ENCODE results near the gene ABCC6. TPM values are rescaled to one million over a fixed set of nuclear protein-coding genes. Genes with fewer than 3 reads are reported as not detected.

Gene ABCC6
- total RNA-seq, 2 donors from 2014 or later, result not detected

- Mint-ChIP-seq H3K27ac (peak overlapping the region in 1 of 2 donors; percentile 28), H3K36me3 (peaks cover 5 to 10% of the 10 kb centered on the region in 2 donors), H3K9me3 (no peaks in the 10 kb centered on the region)
- ATAC-seq, result peak in 1 of 2 donors; percentile 83
- no peak for DNase-seq (ENCODE audit: low spot score in 2 of 2)
Measured at GRCh38 chr16:16144416-16144815, 78.9 kb downstream of the ABCC6 start.

- ATAC-seq (no peak), DNase-seq (ENCODE audit: low spot score in 2 of 2) (no peak)
- H3K36me3 Mint-ChIP-seq, result peaks cover 5 to 10% of the 10 kb centered on the region in 2 donors
Measured at GRCh38 chr16:16143931-16144330, 79.4 kb downstream of the ABCC6 start.

GRCh38 chr16:16143038-16143763 lies 80.1 kb downstream of the ABCC6 start:
- ATAC-seq (no peak), DNase-seq (ENCODE audit: low spot score in 2 of 2) (no peak)
- Mint-ChIP-seq H3K27ac (peak overlapping the region in 1 of 2 donors; percentile 28), H3K36me3 (peaks cover 5 to 10% of the 10 kb centered on the region in 2 donors), H3K9me3 (no peaks in the 10 kb centered on the region)

More at GRCh38 chr16:16143931-16144330, 79.4 kb downstream of the ABCC6 start:
- Mint-ChIP-seq H3K9me3 (no peaks in the 10 kb centered on the region), H3K27ac (peak overlapping the region in 1 of 2 donors; percentile 28)

GRCh38 chr16:16141784-16142396 lies 81.4 kb downstream of the ABCC6 start:
- no peak for DNase-seq (ENCODE audit: low spot score in 2 of 2)
- Mint-ChIP-seq H3K27ac (no peak overlapping the region), H3K9me3 (no peaks in the 10 kb centered on the region), H3K36me3 (peaks cover 5 to 10% of the 10 kb centered on the region in 2 donors)
- ATAC-seq, result no peak

GRCh38 chr16:16141141-16141540 lies 82.2 kb downstream of the ABCC6 start:
- ATAC-seq (no peak), DNase-seq (ENCODE audit: low spot score in 2 of 2) (no peak)
- Mint-ChIP-seq H3K9me3 (no peaks in the 10 kb centered on the region), H3K36me3 (peaks cover 5 to 10% of the 10 kb centered on the region in 2 donors), H3K27ac (peak overlapping the region in 1 of 2 donors; percentile 4)

- H3K9me3 Mint-ChIP-seq, result no peaks in the 10 kb centered on the region
- DNase-seq (ENCODE audit: low spot score in 2 of 2) (no peak), ATAC-seq (no peak)
- peak overlapping the region in 1 of 2 donors; percentile 36 for H3K27ac Mint-ChIP-seq
- peaks cover 5 to 10% of the 10 kb centered on the region in 2 donors for H3K36me3 Mint-ChIP-seq
Measured at GRCh38 chr16:16140537-16140936, 82.8 kb downstream of the ABCC6 start.

- DNase-seq (ENCODE audit: low spot score in 2 of 2) (no peak), ATAC-seq (no peak)
- Mint-ChIP-seq H3K9me3 (no peaks in the 10 kb centered on the region), H3K36me3 (peaks cover 5 to 14% of the 10 kb centered on the region in 2 donors), H3K27ac (no peak overlapping the region)
Measured at GRCh38 chr16:16139806-16140205, 83.5 kb downstream of the ABCC6 start.

- peaks cover 7 to 16% of the 10 kb centered on the region in 2 donors for H3K36me3 Mint-ChIP-seq
- no peak for ATAC-seq
- H3K27ac Mint-ChIP-seq, result peak overlapping the region in 1 of 2 donors; percentile 66
- H3K9me3 Mint-ChIP-seq, result no peaks in the 10 kb centered on the region
- DNase-seq (ENCODE audit: low spot score in 2 of 2), result no peak
Measured at GRCh38 chr16:16139061-16139460, 84.2 kb downstream of the ABCC6 start.

GRCh38 chr16:16138034-16138635 lies 85.2 kb downstream of the ABCC6 start:
- ATAC-seq, result no peak
- Mint-ChIP-seq H3K9me3 (no peaks in the 10 kb centered on the region), H3K27ac (no peak overlapping the region), H3K36me3 (peaks cover 14 to 24% of the 10 kb centered on the region in 2 donors)
- DNase-seq (ENCODE audit: low spot score in 2 of 2), result no peak

- Mint-ChIP-seq H3K36me3 (peaks cover 14 to 24% of the 10 kb centered on the region in 2 donors), H3K9me3 (no peaks in the 10 kb centered on the region), H3K27ac (no peak overlapping the region)
- ATAC-seq (no peak), DNase-seq (ENCODE audit: low spot score in 2 of 2) (no peak)
Measured at GRCh38 chr16:16137110-16137509, 86.2 kb downstream of the ABCC6 start.

- H3K9me3 Mint-ChIP-seq, result no peaks in the 10 kb centered on the region
- peaks cover 14 to 28% of the 10 kb centered on the region in 2 donors for H3K36me3 Mint-ChIP-seq
- DNase-seq (ENCODE audit: low spot score in 2 of 2) (no peak), ATAC-seq (no peak)
- no peak overlapping the region for H3K27ac Mint-ChIP-seq
Measured at GRCh38 chr16:16136588-16136987, 86.7 kb downstream of the ABCC6 start.

- peak overlapping the region; percentile 46 to 86 for H3K27ac Mint-ChIP-seq
- peaks cover 10 to 19% of the 10 kb centered on the region in 2 donors for H3K36me3 Mint-ChIP-seq
Measured at GRCh38 chr16:16133943-16134604, 89.2 kb downstream of the ABCC6 start.

GRCh38 chr16:16131659-16132058 lies 91.6 kb downstream of the ABCC6 start:
- H3K9me3 Mint-ChIP-seq, result no peaks in the 10 kb centered on the region
- no peak for ATAC-seq
- H3K36me3 Mint-ChIP-seq, result peaks cover 10 to 19% of the 10 kb centered on the region in 2 donors
- DNase-seq (ENCODE audit: low spot score in 2 of 2), result no peak
- peak overlapping the region in 1 of 2 donors; percentile 86 for H3K27ac Mint-ChIP-seq

More at GRCh38 chr16:16133943-16134604, 89.2 kb downstream of the ABCC6 start:
- no peaks in the 10 kb centered on the region for H3K9me3 Mint-ChIP-seq
- no peak for DNase-seq (ENCODE audit: low spot score in 2 of 2)
- ATAC-seq, result no peak

- no peak for ATAC-seq
- peak overlapping the region in 1 of 2 donors; percentile 86 for H3K27ac Mint-ChIP-seq
Measured at GRCh38 chr16:16131204-16131603, 92.1 kb downstream of the ABCC6 start.

GRCh38 chr16:16127469-16128116 lies 95.7 kb downstream of the ABCC6 start:
- DNase-seq (ENCODE audit: low spot score in 2 of 2), result peak; percentile 62 to 72
- Mint-ChIP-seq H3K36me3 (peaks cover 26 to 34% of the 10 kb centered on the region in 2 donors), H3K9me3 (peaks cover 0 to 11% of the 10 kb centered on the region in 2 donors), H3K27ac (peak overlapping the region in 1 of 2 donors; percentile 78)
- ATAC-seq, result peak; percentile 80 to 87

More at GRCh38 chr16:16131204-16131603, 92.1 kb downstream of the ABCC6 start:
- DNase-seq (ENCODE audit: low spot score in 2 of 2), result no peak
- Mint-ChIP-seq H3K9me3 (no peaks in the 10 kb centered on the region), H3K36me3 (peaks cover 10 to 19% of the 10 kb centered on the region in 2 donors)

- no peak for DNase-seq (ENCODE audit: low spot score in 2 of 2)
- peaks cover 31 to 41% of the 10 kb centered on the region in 2 donors for H3K36me3 Mint-ChIP-seq
- H3K27ac Mint-ChIP-seq, result peak overlapping the region; percentile 13 to 78
- H3K9me3 Mint-ChIP-seq, result peaks cover 0 to 11% of the 10 kb centered on the region in 2 donors
- ATAC-seq, result peak in 1 of 2 donors; percentile 19
Measured at GRCh38 chr16:16126896-16127295, 96.4 kb downstream of the ABCC6 start.

Data from activated naive CD4-positive, alpha-beta T cell treated with anti-CD3 and anti-CD28 coated beads, Interleukin-2, amount 50 U/mL, for 72 hours (primary cell).